Kidney epithelial cell (primary cell): ENCODE measurements around the gene RXRA. TPM values are rescaled to one million over a fixed set of nuclear protein-coding genes. Genes with fewer than 3 reads are reported as not detected.

Experiments used
- DNase-seq: peaks from one replicate; pipeline ENCODE4 v3.0.0-alpha.2; 2010; ENCODE audit warnings: low read depth
- H3K27me3 ChIP-seq: 2 replicates; pipeline ENCODE4 v1.6.0; 2011; ENCODE audit warnings: low read length; ENCODE audit not compliant: control insufficient read depth, insufficient read depth
- H3K36me3 ChIP-seq: 2 replicates; pipeline ENCODE4 v1.5.1; 2011; ENCODE audit warnings: low read length; ENCODE audit not compliant: control insufficient read depth, insufficient read depth
- H3K4me3 ChIP-seq: 2 replicates; pipeline ENCODE4 v1.5.1; 2011; ENCODE audit warnings: low read depth, mild to moderate bottlenecking, control low read depth, low read length
- CTCF ChIP-seq: IDR thresholded peaks from 2 replicates; pipeline ENCODE4 v1.5.1; 2011; ENCODE audit warnings: mild to moderate bottlenecking, moderate library complexity, low read length, control low read depth, inconsistent platforms; ENCODE audit not compliant: insufficient read depth, poor library complexity, severe bottlenecking
- total RNA-seq: library from RNA; depleted of rRNA; stranded (reverse); fragments of >200 nt; gene quantifications from 2 replicates; pipeline ENCODE4 v1.2.3, GENCODE V29; 2015

RXRA gene
- total RNA-seq, 1 donor from 2014 or later, result 15.0 TPM

DNA sequence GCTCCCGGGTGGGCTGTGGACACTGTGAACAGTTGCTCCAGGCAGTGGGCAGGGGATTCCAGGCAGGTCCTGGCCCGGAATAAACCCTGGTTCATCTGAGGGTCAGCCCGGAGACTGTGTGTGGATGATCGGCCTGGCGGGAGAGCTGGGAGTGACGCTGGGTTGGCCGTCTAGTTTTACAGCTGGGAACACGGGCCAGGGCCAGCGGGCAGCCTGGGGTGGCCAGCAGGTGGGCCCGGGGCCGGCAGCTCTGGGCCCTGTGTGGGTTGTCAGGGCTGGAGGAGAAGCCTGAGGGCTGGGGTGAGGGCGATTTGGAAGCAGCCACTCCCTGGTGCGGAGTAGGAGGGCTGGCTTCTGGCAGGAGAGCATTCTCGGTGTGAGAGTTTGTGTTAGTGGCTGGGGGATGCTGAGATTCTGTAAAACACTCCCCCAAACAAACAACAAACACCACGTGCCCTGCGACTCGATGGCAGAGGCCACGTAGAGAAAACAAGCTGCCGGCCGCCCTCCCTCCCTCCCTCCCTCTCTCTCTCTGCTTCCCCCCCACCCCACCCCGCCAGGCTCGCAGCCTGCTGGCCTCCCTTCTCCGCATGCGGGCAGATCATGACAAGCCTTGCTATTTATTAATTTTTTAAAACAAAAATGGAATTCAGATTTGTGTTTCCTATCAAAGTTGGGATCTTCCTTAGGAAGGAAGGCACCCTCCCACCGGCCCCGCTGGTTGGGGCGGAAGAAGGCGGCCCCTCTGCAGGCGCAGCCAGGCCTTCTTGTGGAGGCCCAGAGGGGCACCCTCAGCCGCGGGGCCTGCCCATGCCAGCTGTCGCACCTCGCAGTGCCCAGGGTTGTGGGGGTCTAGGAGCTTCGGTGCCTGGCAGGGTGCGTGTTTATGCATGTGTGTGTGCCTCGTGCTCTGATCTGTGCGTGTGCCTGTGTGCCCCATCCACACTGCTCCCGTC, 49.5 kb downstream of the RXRA start:
- Histone ChIP-seq H3K4me3 (no peak overlapping the region), H3K36me3 (no peaks in the 10 kb centered on the region)

GRCh38 chr9:134376386-134377142, 50.3 kb downstream of the RXRA start:
- Histone ChIP-seq H3K36me3 (no peaks in the 10 kb centered on the region), H3K27me3 (no peaks in the 10 kb centered on the region), H3K4me3 (no peak overlapping the region)
- TF ChIP-seq CTCF, result no peak
- DNase-seq, result no peak

More for the DNA sequence above, 49.5 kb downstream of the RXRA start:
- DNase-seq, result no peak
- TF ChIP-seq CTCF, result no peak
- H3K27me3 ChIP-seq, result no peaks in the 10 kb centered on the region

DNA sequence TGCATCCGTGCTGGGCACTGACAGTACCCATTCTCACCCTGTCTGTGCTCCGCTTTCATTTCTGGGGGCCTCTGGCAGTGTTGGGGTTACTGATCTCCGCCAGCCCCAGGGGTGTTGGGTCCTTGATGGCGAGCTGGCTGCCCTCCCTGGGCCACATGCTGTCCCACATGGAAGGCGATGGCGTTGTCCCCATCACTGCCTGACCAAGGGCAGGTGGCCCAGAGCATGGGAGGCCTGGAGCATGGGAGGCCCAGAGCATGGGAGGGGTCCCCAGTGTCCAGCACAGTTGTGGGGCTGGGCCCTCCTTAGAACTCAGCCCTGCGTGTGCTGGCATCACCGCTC, 50.9 kb downstream of the RXRA start:
- TF ChIP-seq CTCF, result no peak
- Histone ChIP-seq H3K4me3 (no peak overlapping the region), H3K27me3 (no peaks in the 10 kb centered on the region), H3K36me3 (no peaks in the 10 kb centered on the region)
- no peak for DNase-seq

DNA sequence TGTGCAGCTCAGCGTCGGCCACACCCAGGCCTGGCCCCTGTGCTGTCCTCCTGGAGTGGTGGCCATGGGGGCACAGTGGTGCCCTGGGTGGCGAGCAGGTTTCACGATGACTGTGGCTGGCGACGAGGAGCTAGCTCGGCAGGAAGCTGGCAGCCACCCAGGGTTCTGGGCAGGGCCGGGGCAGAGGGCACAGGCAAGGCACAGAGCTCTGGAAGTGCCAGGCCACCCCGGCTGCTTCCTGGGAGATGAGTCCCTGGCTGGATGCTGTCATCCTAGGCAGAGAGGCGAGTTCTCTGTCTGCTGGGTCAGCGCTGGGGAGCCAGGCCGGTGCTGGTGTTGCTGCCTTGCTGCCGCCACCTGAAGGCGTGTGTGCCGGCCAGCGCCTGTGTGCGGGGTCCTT, 51.7 kb downstream of the RXRA start:
- Histone ChIP-seq H3K36me3 (no peaks in the 10 kb centered on the region), H3K4me3 (no peak overlapping the region), H3K27me3 (no peaks in the 10 kb centered on the region)
- no peak for DNase-seq
- TF ChIP-seq CTCF, result no peak

DNA sequence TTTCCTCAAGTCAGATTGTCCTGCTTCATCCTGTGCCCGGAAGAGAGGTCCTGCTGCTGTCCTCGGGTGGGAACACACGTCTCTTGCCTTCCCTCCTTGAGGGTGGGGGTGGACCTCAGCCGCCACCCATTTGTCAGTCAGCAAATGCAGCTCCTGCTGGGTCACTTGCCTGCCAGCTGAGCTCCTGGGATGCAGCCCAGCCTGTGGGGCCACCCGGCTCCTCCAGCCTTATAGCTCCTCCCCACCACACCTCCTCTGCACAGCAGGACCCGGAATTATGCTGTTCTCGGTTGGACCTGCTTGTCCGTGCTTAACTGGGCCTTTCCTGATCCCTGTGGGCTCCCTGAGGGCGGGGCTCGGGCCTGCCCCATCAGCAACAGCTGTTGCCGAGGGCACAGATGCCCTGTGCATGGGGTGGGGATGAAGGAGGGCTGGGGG, 52.7 kb downstream of the RXRA start:
- Histone ChIP-seq H3K36me3 (no peaks in the 10 kb centered on the region), H3K27me3 (no peaks in the 10 kb centered on the region), H3K4me3 (no peak overlapping the region)

More for the DNA sequence above, 52.7 kb downstream of the RXRA start:
- TF ChIP-seq CTCF, result no peak
- no peak for DNase-seq
